IPS DF 6.9 (cell line): ENCODE data around the gene GREB1L.

Experiments used
- DNase-seq: peaks from one replicate; pipeline ENCODE4 v3.0.0-alpha.2; 2013; ENCODE audit warnings: low read depth, low spot score
- H3K27ac ChIP-seq: one replicate; pipeline ENCODE4 v1.5.1; 2013; ENCODE audit warnings: low read length, control low read depth
- H3K27me3 ChIP-seq: 2 replicates; pipeline ENCODE4 v1.6.1; 2013; ENCODE audit warnings: mild to moderate bottlenecking, low read length; ENCODE audit not compliant: control insufficient read depth, insufficient read depth
- H3K36me3 ChIP-seq: 2 replicates; pipeline ENCODE4 v1.6.1; 2013; ENCODE audit warnings: low read length; ENCODE audit not compliant: control insufficient read depth, insufficient read depth
- H3K4me1 ChIP-seq: 2 replicates; pipeline ENCODE4 v1.6.1; 2013; ENCODE audit warnings: low read length; ENCODE audit not compliant: control insufficient read depth, insufficient read depth
- H3K4me3 ChIP-seq: 2 replicates; pipeline ENCODE4 v1.5.1; 2013; ENCODE audit warnings: mild to moderate bottlenecking, low read length
- H3K9me3 ChIP-seq: 2 replicates; pipeline ENCODE4 v1.6.1; 2013; ENCODE audit warnings: low read length, inconsistent platforms; ENCODE audit not compliant: control insufficient read depth, insufficient read depth
- WGBS: extraction: QIAGEN DNeasy Blood & Tissue Kit; methylation state at CpG from one replicate; pipeline ENCODE4 v1.1.7; 2013; ENCODE audit warnings: mixed read lengths, missing lambda C conversion rate; ENCODE audit not compliant: insufficient read length, insufficient coverage; 5-methylcytosine and 5-hydroxymethylcytosine counted together

Gene GREB1L

GRCh38 chr18:21262244-21262643 is 20.2 kb downstream of the GREB1L start:
- Histone ChIP-seq H3K27ac (no peak overlapping the region), H3K36me3 (no peaks in the 10 kb centered on the region), H3K9me3 (no peaks in the 10 kb centered on the region), H3K4me3 (no peak overlapping the region), H3K4me1 (peaks cover 2% of the 10 kb centered on the region; the same call in 1 of the 2 replicates), H3K27me3 (no peaks in the 10 kb centered on the region)
- WGBS: no CpG with 5 or more reads among the region's 2 CpGs
- DNase-seq: no peak

DNA sequence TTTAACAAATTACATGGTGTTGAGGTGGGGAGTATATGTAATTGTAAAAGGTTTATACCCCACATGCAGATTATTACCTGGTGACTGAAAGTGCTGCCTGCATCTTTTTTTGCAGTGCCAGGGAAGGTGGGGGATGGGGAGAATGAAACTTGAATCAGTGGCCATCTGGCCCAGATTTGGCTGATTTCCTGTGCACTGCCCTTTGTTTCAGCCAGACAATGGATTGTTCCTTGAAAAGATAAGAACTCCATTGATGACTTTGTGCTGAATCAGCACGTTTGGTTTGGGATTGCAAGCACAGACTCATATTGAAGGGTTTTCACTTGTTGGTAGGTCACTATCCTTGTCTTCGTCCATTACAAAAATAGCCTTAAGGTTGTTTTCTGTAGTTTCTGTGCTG is 20.9 kb downstream of the GREB1L start:
- Histone ChIP-seq H3K27me3 (no peaks in the 10 kb centered on the region), H3K36me3 (no peaks in the 10 kb centered on the region), H3K4me1 (peaks cover 2% of the 10 kb centered on the region; the same call in 1 of the 2 replicates), H3K9me3 (no peaks in the 10 kb centered on the region), H3K4me3 (no peak overlapping the region), H3K27ac (no peak overlapping the region)
- WGBS: no CpG with 5 or more reads among the region's 2 CpGs
- DNase-seq: no peak

DNA sequence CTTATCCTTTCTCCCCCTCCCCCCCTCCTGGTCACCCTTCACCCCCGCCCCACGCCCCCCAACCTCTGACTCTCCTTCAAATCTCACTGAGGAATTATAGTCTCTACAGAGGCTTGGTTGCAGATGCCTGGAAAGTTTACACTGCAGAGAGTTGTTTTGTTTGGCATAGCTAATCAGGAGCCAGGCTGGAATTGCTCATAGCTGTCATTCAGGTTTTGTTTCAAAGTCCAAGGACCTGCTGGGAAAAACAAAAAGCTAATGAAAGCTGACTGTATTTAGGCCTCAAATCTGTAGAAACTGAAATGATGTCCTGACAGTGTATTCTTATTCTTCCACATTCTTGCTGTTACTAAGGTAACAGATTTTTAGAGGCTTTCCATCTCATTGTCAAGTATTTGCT is 22.6 kb downstream of the GREB1L start:
- Histone ChIP-seq H3K36me3 (no peaks in the 10 kb centered on the region), H3K9me3 (no peaks in the 10 kb centered on the region), H3K27ac (no peak overlapping the region), H3K27me3 (no peaks in the 10 kb centered on the region), H3K4me1 (peaks cover 2% of the 10 kb centered on the region; the same call in 1 of the 2 replicates), H3K4me3 (no peak overlapping the region)
- no peak for DNase-seq
- no CpG with 5 or more reads among the region's 2 CpGs for WGBS

GRCh38 chr18:21265971-21266673 is 24.1 kb downstream of the GREB1L start:
- no peak for DNase-seq
- peaks cover 2% of the 10 kb centered on the region; the same call in 1 of the 2 replicates for H3K4me1 ChIP-seq
- no peak overlapping the region for H3K27ac ChIP-seq
- no peaks in the 10 kb centered on the region for H3K27me3 ChIP-seq
- no peak overlapping the region for H3K4me3 ChIP-seq
- no CpG with 5 or more reads among the region's 3 CpGs for WGBS
- no peaks in the 10 kb centered on the region for H3K36me3 ChIP-seq
- H3K9me3 ChIP-seq: no peaks in the 10 kb centered on the region

DNA sequence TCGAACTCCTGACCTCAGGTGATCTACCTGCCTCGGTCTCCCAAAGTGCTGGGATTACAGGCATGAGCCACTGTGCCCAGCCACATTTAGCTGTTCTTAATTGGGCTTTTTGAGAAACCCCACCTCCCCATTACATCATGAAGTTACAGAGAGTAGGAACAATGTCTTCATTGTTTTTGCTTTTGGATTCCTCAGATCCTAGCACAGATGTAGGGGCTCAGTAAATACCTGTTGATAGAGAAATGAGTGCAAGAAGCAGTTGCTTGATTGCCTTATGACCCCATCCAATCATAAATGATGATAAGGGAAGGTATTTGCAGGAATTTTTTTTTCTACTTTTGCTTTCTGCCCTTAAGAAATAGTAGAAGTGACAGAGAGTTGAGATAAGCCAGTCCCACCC is 25.4 kb downstream of the GREB1L start:
- Histone ChIP-seq H3K4me3 (no peak overlapping the region), H3K9me3 (no peaks in the 10 kb centered on the region), H3K4me1 (peaks cover 2% of the 10 kb centered on the region; the same call in 1 of the 2 replicates), H3K27me3 (no peaks in the 10 kb centered on the region), H3K27ac (no peak overlapping the region), H3K36me3 (no peaks in the 10 kb centered on the region)
- WGBS: no CpG with 5 or more reads among the region's 2 CpGs
- no peak for DNase-seq

DNA sequence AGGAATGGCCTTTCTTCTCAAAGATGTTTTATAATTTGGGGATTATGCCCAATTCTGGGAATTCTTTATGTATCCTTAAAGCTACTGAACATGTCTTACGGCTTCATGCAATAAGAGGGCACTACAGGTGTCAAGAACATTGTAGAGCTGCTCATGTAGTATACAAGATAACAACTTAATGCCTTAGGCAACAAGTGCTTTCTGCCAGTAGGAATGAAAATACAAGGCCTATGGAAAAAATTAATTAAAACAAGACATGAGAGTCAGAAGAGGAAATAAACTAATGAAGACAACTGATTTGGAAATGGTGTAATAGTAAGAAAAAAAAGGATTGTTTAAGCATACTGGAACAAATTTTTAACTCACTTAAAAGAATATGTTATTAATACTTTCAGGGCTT is 27.3 kb downstream of the GREB1L start:
- WGBS: no CpG with 5 or more reads among the region's 1 CpG
- Histone ChIP-seq H3K36me3 (no peaks in the 10 kb centered on the region), H3K27me3 (no peaks in the 10 kb centered on the region), H3K4me1 (peaks cover 1% of the 10 kb centered on the region; the same call in 1 of the 2 replicates), H3K9me3 (no peaks in the 10 kb centered on the region), H3K27ac (no peak overlapping the region), H3K4me3 (no peak overlapping the region)
- no peak for DNase-seq

- Histone ChIP-seq H3K9me3 (no peaks in the 10 kb centered on the region), H3K27ac (no peak overlapping the region), H3K36me3 (no peaks in the 10 kb centered on the region), H3K4me1 (peaks cover 1% of the 10 kb centered on the region; the same call in 1 of the 2 replicates), H3K4me3 (no peak overlapping the region), H3K27me3 (no peaks in the 10 kb centered on the region)
- no CpG with 5 or more reads among the region's 3 CpGs for WGBS
- no peak for DNase-seq
Observed at GRCh38 chr18:21270453-21270852, 28.4 kb downstream of the GREB1L start.

DNA sequence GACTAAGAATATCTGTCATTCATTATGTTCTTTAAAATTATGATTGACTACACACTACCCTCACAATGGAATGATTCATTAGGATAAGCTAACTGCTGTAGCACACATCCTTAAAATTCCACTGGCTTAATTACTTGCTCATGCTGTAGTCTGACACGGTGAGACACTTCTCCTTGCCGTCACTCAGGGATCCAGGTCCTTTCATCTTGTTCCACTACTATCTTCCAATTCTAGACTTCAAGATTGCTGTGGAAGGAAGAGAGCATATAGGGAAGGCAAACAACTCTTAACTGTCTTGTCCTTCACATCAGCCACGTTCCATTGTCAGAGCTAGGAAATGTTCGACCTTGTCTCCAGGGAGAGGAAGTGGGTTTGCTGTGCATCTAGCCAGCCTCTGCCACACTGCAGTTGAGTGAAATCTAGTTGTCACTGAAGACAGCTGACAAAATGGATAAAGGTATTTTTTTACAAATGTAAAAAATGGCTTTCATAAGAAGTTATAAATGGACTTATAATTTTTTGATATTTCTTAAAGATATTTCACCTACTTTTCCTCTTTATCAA is 30.1 kb downstream of the GREB1L start:
- Histone ChIP-seq H3K36me3 (no peaks in the 10 kb centered on the region), H3K27me3 (no peaks in the 10 kb centered on the region), H3K9me3 (no peaks in the 10 kb centered on the region), H3K4me1 (no peaks in the 10 kb centered on the region), H3K27ac (no peak overlapping the region), H3K4me3 (no peak overlapping the region)
- WGBS: no CpG with 5 or more reads among the region's 4 CpGs
- DNase-seq: no peak

DNA sequence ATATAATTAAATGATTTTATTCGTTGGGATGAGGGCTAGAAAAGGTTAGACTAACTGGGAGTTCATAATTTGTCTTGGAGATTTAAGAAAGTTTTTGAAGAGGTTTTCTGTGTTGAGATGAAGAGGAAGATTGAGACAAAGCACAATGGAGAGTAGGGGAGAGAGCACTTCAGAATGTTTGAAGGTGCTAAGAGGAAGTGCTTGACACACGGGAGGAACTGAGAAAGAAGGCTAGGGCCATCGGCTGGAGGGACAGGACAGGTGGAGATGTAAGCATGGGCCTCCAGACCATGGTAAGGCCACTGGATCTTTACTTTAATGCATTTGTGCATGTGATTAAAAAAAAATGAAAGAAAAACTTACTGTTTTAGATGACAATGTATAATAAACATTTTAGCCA is 31.5 kb downstream of the GREB1L start:
- Histone ChIP-seq H3K27ac (no peak overlapping the region), H3K9me3 (no peaks in the 10 kb centered on the region), H3K27me3 (no peaks in the 10 kb centered on the region), H3K4me1 (no peaks in the 10 kb centered on the region), H3K36me3 (no peaks in the 10 kb centered on the region), H3K4me3 (no peak overlapping the region)
- no peak for DNase-seq
- WGBS: 100% methylated on average over 1 of the region's 3 CpGs

GRCh38 chr18:21275645-21276044 is 33.6 kb downstream of the GREB1L start:
- Histone ChIP-seq H3K9me3 (no peaks in the 10 kb centered on the region), H3K4me1 (no peaks in the 10 kb centered on the region), H3K27me3 (no peaks in the 10 kb centered on the region), H3K36me3 (no peaks in the 10 kb centered on the region), H3K4me3 (no peak overlapping the region), H3K27ac (no peak overlapping the region)
- no peak for DNase-seq
- WGBS: no CpG with 5 or more reads among the region's 7 CpGs

DNA sequence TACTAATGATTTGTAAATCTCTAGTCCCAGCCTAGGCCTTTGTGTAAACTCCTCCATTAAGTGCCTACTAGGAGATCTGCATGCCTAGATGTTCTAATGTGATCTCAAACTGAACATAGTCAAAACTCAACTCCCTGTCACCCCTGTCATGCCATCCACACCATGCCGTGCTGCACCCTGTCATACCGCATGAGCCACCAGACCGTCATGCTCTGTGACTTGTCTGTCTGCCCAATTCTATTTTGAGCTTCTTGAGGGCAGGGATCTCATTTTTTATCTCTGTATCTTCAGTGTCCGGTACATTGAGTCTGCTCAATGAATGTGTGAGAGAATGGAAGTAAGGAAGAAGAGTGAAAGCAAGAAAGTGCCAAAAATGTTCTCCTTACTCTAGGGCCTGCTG is 35.5 kb downstream of the GREB1L start:
- Histone ChIP-seq H3K27me3 (no peaks in the 10 kb centered on the region), H3K36me3 (no peaks in the 10 kb centered on the region), H3K9me3 (no peaks in the 10 kb centered on the region), H3K27ac (no peak overlapping the region), H3K4me1 (no peaks in the 10 kb centered on the region), H3K4me3 (no peak overlapping the region)
- WGBS: no CpG with 5 or more reads among the region's 4 CpGs
- no peak for DNase-seq
